Endothelial cell of umbilical vein (primary cell): Measurements from ENCODE around the gene PITX2.

Source experiments
- EZH2 ChIP-seq: IDR thresholded peaks from 2 replicates; pipeline ENCODE4 v1.6.1; 2012; ENCODE audit warnings: borderline replicate concordance, low read depth, mild to moderate bottlenecking, moderate library complexity, low read length, inconsistent platforms; ENCODE audit not compliant: severe bottlenecking
- FOS ChIP-seq: IDR thresholded peaks from 2 replicates; pipeline ENCODE4 v1.6.1; 2011; ENCODE audit warnings: mild to moderate bottlenecking, low read length, moderate library complexity, borderline replicate concordance; ENCODE audit not compliant: insufficient read depth
- MYC ChIP-seq: IDR thresholded peaks from one replicate; pipeline ENCODE4 v1.6.1; 2011; ENCODE audit warnings: mild to moderate bottlenecking, low read depth, low read length
- POLR2A ChIP-seq: IDR thresholded peaks from 2 replicates; pipeline ENCODE4 v1.6.1; 2012; ENCODE audit warnings: low read depth, mild to moderate bottlenecking, control low read depth, low read length
- TF ChIP-seq, protein P1 (sequence below), 2 donors: IDR thresholded peaks; 1 replicate in 1 of 2; 2 replicates in 1 of 2; pipeline ENCODE4 v1.5.1; 2011; ENCODE audit warnings: low read length in 2 of 2, mild to moderate bottlenecking in 2 of 2, moderate library complexity in 2 of 2, control low read depth in 1 of 2, inconsistent platforms in 1 of 2, low read depth in 1 of 2; ENCODE audit not compliant: insufficient read depth in 1 of 2; ENCODE audit errors: extremely low read depth in 1 of 2

DNA sequence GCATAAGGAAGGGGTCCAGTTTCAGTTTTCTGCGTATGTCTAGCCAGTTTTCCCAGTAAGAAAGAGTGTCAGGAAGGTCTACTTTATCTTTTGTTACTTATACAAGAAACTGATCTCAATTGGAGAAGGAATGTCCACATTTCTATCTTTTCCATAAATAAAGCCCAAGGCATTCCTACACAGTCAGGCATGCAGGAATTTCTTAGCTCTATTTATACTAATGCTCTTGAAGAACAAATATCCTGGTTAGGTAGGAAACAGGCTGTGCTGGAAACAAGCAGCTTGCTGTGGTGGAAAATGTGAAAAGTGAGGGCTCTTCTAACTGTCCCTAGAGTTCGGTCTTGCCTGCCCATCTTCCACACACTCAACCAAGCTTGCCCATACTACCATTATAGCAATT is 37.9 kb upstream of the PITX2 start:
- TF ChIP-seq, protein P1, sequence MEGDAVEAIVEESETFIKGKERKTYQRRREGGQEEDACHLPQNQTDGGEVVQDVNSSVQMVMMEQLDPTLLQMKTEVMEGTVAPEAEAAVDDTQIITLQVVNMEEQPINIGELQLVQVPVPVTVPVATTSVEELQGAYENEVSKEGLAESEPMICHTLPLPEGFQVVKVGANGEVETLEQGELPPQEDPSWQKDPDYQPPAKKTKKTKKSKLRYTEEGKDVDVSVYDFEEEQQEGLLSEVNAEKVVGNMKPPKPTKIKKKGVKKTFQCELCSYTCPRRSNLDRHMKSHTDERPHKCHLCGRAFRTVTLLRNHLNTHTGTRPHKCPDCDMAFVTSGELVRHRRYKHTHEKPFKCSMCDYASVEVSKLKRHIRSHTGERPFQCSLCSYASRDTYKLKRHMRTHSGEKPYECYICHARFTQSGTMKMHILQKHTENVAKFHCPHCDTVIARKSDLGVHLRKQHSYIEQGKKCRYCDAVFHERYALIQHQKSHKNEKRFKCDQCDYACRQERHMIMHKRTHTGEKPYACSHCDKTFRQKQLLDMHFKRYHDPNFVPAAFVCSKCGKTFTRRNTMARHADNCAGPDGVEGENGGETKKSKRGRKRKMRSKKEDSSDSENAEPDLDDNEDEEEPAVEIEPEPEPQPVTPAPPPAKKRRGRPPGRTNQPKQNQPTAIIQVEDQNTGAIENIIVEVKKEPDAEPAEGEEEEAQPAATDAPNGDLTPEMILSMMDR (IDR thresholded peaks at IDR 0.05; ENCODE audit: extremely low read depth in 1 of 2, insufficient read depth in 1 of 2, low read depth in 1 of 2, low read length in 2 of 2): no peak
- no peak for TF ChIP-seq POLR2A
- TF ChIP-seq MYC: no peak
- TF ChIP-seq EZH2: no peak
- no peak for TF ChIP-seq FOS
